Nephron (organoid): ENCODE results near the gene ARL11.
A peak's percentile ranks its signal among the peaks of the same experiment; 100 is the strongest.

Experiments
- H3K27ac Mint-ChIP-seq, 3 experiments: 2 replicates each; pipeline ENCODE4 v1.8.0; 2020; ENCODE audit warnings: mixed read lengths in 3 of 3, mild to moderate bottlenecking in 2 of 3, moderate library complexity in 1 of 3
- H3K27me3 Mint-ChIP-seq: 2 replicates; pipeline ENCODE4 v1.8.0; 2021; ENCODE audit warnings: low read depth, mild to moderate bottlenecking, moderate library complexity, mixed read lengths
- H3K36me3 Mint-ChIP-seq: 2 replicates; pipeline ENCODE4 v1.8.0; 2020; ENCODE audit warnings: low read depth, mixed read lengths
- H3K4me1 Mint-ChIP-seq: 2 replicates; pipeline ENCODE4 v1.8.0; 2020; ENCODE audit warnings: mixed read lengths
- H3K4me3 Mint-ChIP-seq, 3 experiments: 2 replicates each; pipeline ENCODE4 v1.8.0; 2020; ENCODE audit warnings: mild to moderate bottlenecking in 3 of 3, mixed read lengths in 3 of 3, moderate library complexity in 2 of 3
- H3K9me3 Mint-ChIP-seq: 2 replicates; pipeline ENCODE4 v1.8.0; 2020; ENCODE audit warnings: mixed read lengths
- CTCF ChIP-seq, 3 experiments: fragments of 200-600 bp; sonication (generic); IDR thresholded peaks; one replicate each; pipeline ENCODE4 v1.5.0; 2021; ENCODE audit warnings: antibody characterized with exemption in 3 of 3; ENCODE audit not compliant: unreplicated experiment in 3 of 3

ARL11 gene

GRCh38 chr13:49676581-49677298, 48.4 kb downstream of the ARL11 start:
- no peaks in the 10 kb centered on the region for H3K27me3 Mint-ChIP-seq
- H3K4me1 Mint-ChIP-seq = peaks cover 4% of the 10 kb centered on the region
- no peak overlapping the region for H3K27ac Mint-ChIP-seq
- no peak overlapping the region for H3K4me3 Mint-ChIP-seq
- H3K36me3 Mint-ChIP-seq = peaks cover 52% of the 10 kb centered on the region
- peaks cover 10% of the 10 kb centered on the region for H3K9me3 Mint-ChIP-seq
- TF ChIP-seq CTCF (IDR thresholded peaks at IDR 0.05; ENCODE audit: unreplicated experiment in 3 of 3) = no peak

GRCh38 chr13:49678191-49678914, 50.0 kb downstream of the ARL11 start:
- no peaks in the 10 kb centered on the region for H3K27me3 Mint-ChIP-seq
- no peak overlapping the region for H3K27ac Mint-ChIP-seq
- no peak for TF ChIP-seq CTCF (IDR thresholded peaks at IDR 0.05; ENCODE audit: unreplicated experiment in 3 of 3)
- peaks cover 52% of the 10 kb centered on the region for H3K36me3 Mint-ChIP-seq
- H3K4me1 Mint-ChIP-seq = peaks cover 5% of the 10 kb centered on the region
- H3K4me3 Mint-ChIP-seq = no peak overlapping the region
- peaks cover 10% of the 10 kb centered on the region for H3K9me3 Mint-ChIP-seq

GRCh38 chr13:49679246-49679645, 50.9 kb downstream of the ARL11 start:
- peaks cover 5% of the 10 kb centered on the region for H3K4me1 Mint-ChIP-seq
- H3K36me3 Mint-ChIP-seq = peaks cover 56% of the 10 kb centered on the region
- H3K27ac Mint-ChIP-seq = peak overlapping the region in 1 of 3 experiments; percentile 50
- H3K27me3 Mint-ChIP-seq = no peaks in the 10 kb centered on the region
- H3K9me3 Mint-ChIP-seq = peaks cover 10% of the 10 kb centered on the region
- no peak for TF ChIP-seq CTCF (IDR thresholded peaks at IDR 0.05; ENCODE audit: unreplicated experiment in 3 of 3)
- H3K4me3 Mint-ChIP-seq = no peak overlapping the region

GRCh38 chr13:49681842-49682435, 53.6 kb downstream of the ARL11 start:
- Mint-ChIP-seq H3K27ac (no peak overlapping the region), H3K36me3 (peaks cover 54% of the 10 kb centered on the region), H3K27me3 (no peaks in the 10 kb centered on the region), H3K9me3 (peaks cover 7% of the 10 kb centered on the region), H3K4me3 (no peak overlapping the region), H3K4me1 (peaks cover 5% of the 10 kb centered on the region)
- no peak for TF ChIP-seq CTCF (IDR thresholded peaks at IDR 0.05; ENCODE audit: unreplicated experiment in 3 of 3)
